Adipocyte (in vitro differentiated cells): ENCODE results near the gene SLC2A5.
A peak's percentile ranks its signal among the peaks of the same experiment; 100 is the strongest.

Experiments used
- DNase-seq: peaks from one replicate; pipeline ENCODE4 v3.0.0-alpha.2; 2015; ENCODE audit warnings: low read depth
- H3K27me3 ChIP-seq: replicated peaks from 2 replicates; pipeline ENCODE4 v1.7.0; 2013; ENCODE audit warnings: mild to moderate bottlenecking, low read length, moderate library complexity; ENCODE audit not compliant: control insufficient read depth, insufficient read depth
- H3K36me3 ChIP-seq: 2 replicates; pipeline ENCODE4 v1.7.0; 2013; ENCODE audit warnings: low read length, mild to moderate bottlenecking, moderate library complexity; ENCODE audit not compliant: control insufficient read depth, insufficient read depth, severe bottlenecking
- H3K4me1 ChIP-seq: 2 replicates; pipeline ENCODE4 v1.7.0; 2013; ENCODE audit warnings: mild to moderate bottlenecking, low read length, moderate library complexity; ENCODE audit not compliant: control insufficient read depth, insufficient read depth
- H3K4me3 ChIP-seq: 2 replicates; pipeline ENCODE4 v1.7.0; 2013; ENCODE audit warnings: mild to moderate bottlenecking, low read length, moderate library complexity
- H3K9ac ChIP-seq: 2 replicates; pipeline ENCODE4 v1.7.0; 2013; ENCODE audit warnings: mild to moderate bottlenecking, low read length, moderate library complexity
- H3K9me3 ChIP-seq: 2 replicates; pipeline ENCODE4 v1.7.0; 2013; ENCODE audit warnings: mild to moderate bottlenecking, low read length, moderate library complexity; ENCODE audit not compliant: control insufficient read depth

Gene SLC2A5

DNA sequence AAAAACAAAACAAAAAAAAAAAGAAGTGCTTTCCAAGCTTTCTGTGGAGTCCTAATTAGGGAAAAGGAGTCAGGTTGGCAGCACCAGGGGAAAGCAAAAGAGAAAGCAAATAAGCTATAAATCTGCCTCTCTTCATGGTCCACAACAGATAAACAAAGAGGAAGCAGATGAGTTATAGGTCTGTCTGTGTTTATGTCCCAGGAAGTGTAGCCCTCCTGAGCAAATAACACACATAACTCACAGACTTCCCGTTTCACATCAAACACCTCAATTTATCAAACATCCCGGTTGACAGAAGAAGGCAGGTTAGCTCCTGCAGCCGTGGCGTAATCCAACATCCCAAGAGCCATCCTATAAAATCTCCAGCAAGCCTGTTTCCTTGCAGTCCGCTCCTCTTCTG lies 5.6 kb upstream of the SLC2A5 start:
- Histone ChIP-seq H3K27me3 (no peaks in the 10 kb centered on the region), H3K4me3 (no peak overlapping the region), H3K9me3 (no peaks in the 10 kb centered on the region), H3K9ac (no peak overlapping the region), H3K36me3 (no peaks in the 10 kb centered on the region), H3K4me1 (peaks cover 15% of the 10 kb centered on the region)
- DNase-seq: no peak

- Histone ChIP-seq H3K36me3 (no peaks in the 10 kb centered on the region), H3K4me3 (no peak overlapping the region), H3K27me3 (no peaks in the 10 kb centered on the region), H3K9ac (no peak overlapping the region), H3K9me3 (no peaks in the 10 kb centered on the region), H3K4me1 (peaks cover 25% of the 10 kb centered on the region)
- no peak for DNase-seq
These were observed 3.7 kb upstream of the SLC2A5 start for GRCh38 chr1:9073143-9073542.

DNA sequence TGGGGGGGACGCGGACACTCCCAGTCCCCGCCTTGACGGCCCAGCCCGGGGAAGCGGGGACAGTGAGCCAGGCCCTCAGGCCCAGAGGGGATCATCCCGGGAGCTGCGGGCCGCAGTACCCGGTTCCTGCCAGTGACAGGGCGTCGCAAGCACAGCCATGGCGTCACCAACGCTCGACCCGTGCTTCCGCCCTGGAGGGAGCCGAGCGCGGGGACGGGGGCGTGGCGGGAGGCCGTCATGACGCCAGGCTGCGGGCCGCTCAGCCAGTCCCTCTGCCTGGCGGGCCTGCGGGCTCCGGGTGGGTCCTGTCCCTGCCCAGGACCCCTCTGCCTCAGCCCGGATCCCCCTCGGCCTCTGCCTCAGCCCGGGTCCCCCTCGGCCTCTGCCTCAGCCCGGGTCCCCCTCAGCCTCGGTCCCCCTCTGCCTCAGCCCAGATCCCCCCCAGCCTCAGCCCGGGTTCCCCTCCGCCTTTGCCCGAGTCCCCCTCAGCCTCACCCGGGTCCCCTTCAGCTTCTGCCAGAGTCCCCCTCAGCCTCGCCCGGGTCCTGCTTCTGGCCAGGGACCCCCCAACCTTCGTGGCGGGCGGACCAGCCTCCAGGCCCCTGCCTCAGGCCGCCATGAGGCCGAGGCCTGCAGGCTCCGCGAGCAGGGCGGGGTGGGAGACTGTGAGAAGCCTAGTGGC lies 2.3 kb upstream of the SLC2A5 start:
- Histone ChIP-seq H3K9ac (no peak overlapping the region), H3K4me3 (no peak overlapping the region), H3K36me3 (no peaks in the 10 kb centered on the region), H3K9me3 (no peaks in the 10 kb centered on the region), H3K27me3 (no peaks in the 10 kb centered on the region), H3K4me1 (peaks cover 32% of the 10 kb centered on the region)
- DNase-seq: no peak

DNA sequence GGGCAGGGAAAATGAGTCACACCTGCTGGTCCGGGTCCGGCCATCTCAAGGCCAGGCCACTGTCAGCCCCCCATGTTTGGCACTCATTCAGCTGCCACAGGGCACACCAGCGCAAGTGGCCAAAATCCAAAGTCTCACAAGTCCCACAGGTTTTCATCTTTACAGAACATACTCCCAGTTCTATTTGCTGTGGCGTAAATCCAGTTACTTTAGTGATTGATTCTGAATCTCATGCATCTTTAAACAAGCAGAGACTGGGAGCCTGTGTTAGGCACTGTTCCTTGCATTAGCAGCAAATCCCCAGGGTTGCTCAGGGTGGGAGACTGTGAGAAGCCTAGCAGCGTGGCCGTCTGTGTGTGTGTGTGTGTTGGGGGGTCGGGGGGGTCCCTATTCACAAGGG lies 1.1 kb upstream of the SLC2A5 start:
- no peaks in the 10 kb centered on the region for H3K27me3 ChIP-seq
- H3K4me3 ChIP-seq: no peak overlapping the region
- no peak for DNase-seq
- no peaks in the 10 kb centered on the region for H3K36me3 ChIP-seq
- peaks cover 43% of the 10 kb centered on the region for H3K4me1 ChIP-seq
- no peaks in the 10 kb centered on the region for H3K9me3 ChIP-seq
- H3K9ac ChIP-seq: peak overlapping the region; percentile 79

DNA sequence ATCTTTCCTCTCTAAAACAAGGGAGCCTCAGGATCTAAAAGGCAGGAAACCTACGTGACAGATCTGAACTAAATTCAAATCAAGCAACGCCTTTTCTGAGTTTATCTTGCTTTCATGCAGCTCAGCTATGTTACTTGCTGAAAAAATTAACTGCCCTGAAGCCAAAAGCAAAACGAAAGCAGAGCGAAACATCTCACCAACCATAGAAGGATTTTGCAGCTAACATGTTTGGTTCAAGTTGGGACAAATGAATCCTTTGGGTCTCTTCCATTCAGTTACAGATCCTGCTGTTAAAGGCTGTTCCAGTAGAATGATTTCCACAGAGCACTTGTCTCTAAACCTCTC lies 482 bp downstream of the SLC2A5 start:
- no peak for DNase-seq
- H3K9ac ChIP-seq: peak overlapping the region; percentile 79
- H3K27me3 ChIP-seq: no peaks in the 10 kb centered on the region
- no peaks in the 10 kb centered on the region for H3K36me3 ChIP-seq
- no peaks in the 10 kb centered on the region for H3K9me3 ChIP-seq
- peaks cover 59% of the 10 kb centered on the region for H3K4me1 ChIP-seq
- H3K4me3 ChIP-seq: peak overlapping the region; percentile 80

GRCh38 chr1:9066945-9067807 lies 2.3 kb downstream of the SLC2A5 start:
- H3K4me1 ChIP-seq: peaks cover 62% of the 10 kb centered on the region
- H3K27me3 ChIP-seq: no peaks in the 10 kb centered on the region
- H3K4me3 ChIP-seq: peak overlapping the region; percentile 80
- H3K36me3 ChIP-seq: no peaks in the 10 kb centered on the region
- H3K9ac ChIP-seq: peak overlapping the region; percentile 50
- peak; percentile 73 for DNase-seq
- no peaks in the 10 kb centered on the region for H3K9me3 ChIP-seq

- H3K27me3 ChIP-seq: no peaks in the 10 kb centered on the region
- peak overlapping the region; percentile 24 for H3K9ac ChIP-seq
- DNase-seq: no peak
- H3K4me3 ChIP-seq: no peak overlapping the region
- H3K36me3 ChIP-seq: no peaks in the 10 kb centered on the region
- no peaks in the 10 kb centered on the region for H3K9me3 ChIP-seq
- H3K4me1 ChIP-seq: peaks cover 73% of the 10 kb centered on the region
These were observed 4.2 kb downstream of the SLC2A5 start for GRCh38 chr1:9065213-9065751.

GRCh38 chr1:9062846-9063245 lies 6.6 kb downstream of the SLC2A5 start:
- Histone ChIP-seq H3K36me3 (peaks cover 2% of the 10 kb centered on the region), H3K4me3 (no peak overlapping the region), H3K9me3 (no peaks in the 10 kb centered on the region), H3K4me1 (peaks cover 64% of the 10 kb centered on the region), H3K9ac (no peak overlapping the region), H3K27me3 (no peaks in the 10 kb centered on the region)
- DNase-seq: no peak

DNA sequence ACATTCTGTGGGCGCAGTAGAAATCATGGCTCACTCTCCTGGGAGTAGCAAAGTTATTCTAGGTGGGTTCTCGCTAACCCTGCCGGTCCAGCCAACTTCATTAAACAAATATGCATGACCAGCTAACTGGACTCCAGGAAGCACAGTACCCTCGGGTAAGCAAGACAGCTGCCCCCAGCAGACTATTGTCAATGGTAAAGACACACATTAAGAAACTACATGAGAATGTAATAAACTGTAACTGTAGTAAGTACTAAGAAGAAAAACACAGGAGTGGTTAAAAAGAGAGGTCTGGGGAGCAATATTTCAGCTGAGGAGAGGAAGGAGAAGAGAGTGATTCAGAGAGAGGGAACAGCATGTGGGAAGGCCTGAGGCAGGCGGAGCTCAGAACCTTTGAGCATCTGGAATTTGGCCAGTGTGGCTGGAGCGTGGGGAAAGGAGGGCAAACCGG lies 7.4 kb downstream of the SLC2A5 start:
- Histone ChIP-seq H3K27me3 (no peaks in the 10 kb centered on the region), H3K4me3 (peak overlapping the region; percentile 40), H3K9ac (peak overlapping the region; percentile 46), H3K9me3 (no peaks in the 10 kb centered on the region), H3K36me3 (peaks cover 9% of the 10 kb centered on the region), H3K4me1 (peaks cover 56% of the 10 kb centered on the region)
- DNase-seq: peak; percentile 16

- H3K9ac ChIP-seq: peak overlapping the region; percentile 46
- no peak for DNase-seq
These were observed 8.0 kb downstream of the SLC2A5 start for GRCh38 chr1:9061252-9061960.

More at GRCh38 chr1:9061252-9061960, 8.0 kb downstream of the SLC2A5 start:
- peaks cover 50% of the 10 kb centered on the region for H3K4me1 ChIP-seq
- peaks cover 15% of the 10 kb centered on the region for H3K36me3 ChIP-seq
- H3K9me3 ChIP-seq: no peaks in the 10 kb centered on the region
- H3K27me3 ChIP-seq: no peaks in the 10 kb centered on the region
- H3K4me3 ChIP-seq: peak overlapping the region; percentile 40
